Endodermal cell (in vitro differentiated cells): Measurements from ENCODE around the gene SLC2A1. TPM values are rescaled to one million over a fixed set of nuclear protein-coding genes. Genes with fewer than 3 reads are reported as not detected.

Experiments used
- DNase-seq: peaks from one replicate; pipeline ENCODE4 v3.0.0-alpha.2; 2017
- H3K27ac ChIP-seq: 2 replicates; pipeline ENCODE4 v1.5.1; 2013; ENCODE audit warnings: mild to moderate bottlenecking, low read depth, low read length, moderate library complexity
- H3K27me3 ChIP-seq: 2 replicates; pipeline ENCODE4 v1.6.1; 2013; ENCODE audit warnings: mild to moderate bottlenecking, low read length, moderate library complexity; ENCODE audit not compliant: insufficient read depth, control insufficient read depth, poor library complexity, severe bottlenecking
- H3K36me3 ChIP-seq: 2 replicates; pipeline ENCODE4 v1.7.0; 2013; ENCODE audit warnings: mild to moderate bottlenecking, low read length, moderate library complexity; ENCODE audit not compliant: control insufficient read depth, insufficient read depth
- H3K4me1 ChIP-seq: one replicate; pipeline ENCODE4 v1.7.0; 2013; ENCODE audit warnings: low read length; ENCODE audit not compliant: control insufficient read depth, insufficient read depth
- H3K4me3 ChIP-seq: 2 replicates; pipeline ENCODE4 v1.5.1; 2013; ENCODE audit warnings: mild to moderate bottlenecking, low read length, moderate library complexity
- H3K9ac ChIP-seq: 2 replicates; pipeline ENCODE4 v1.6.1; 2013; ENCODE audit warnings: mild to moderate bottlenecking, low read length, moderate library complexity; ENCODE audit not compliant: poor library complexity, severe bottlenecking; ENCODE audit errors: extremely low read depth
- H3K9me3 ChIP-seq: 2 replicates; pipeline ENCODE4 v1.6.1; 2013; ENCODE audit warnings: mild to moderate bottlenecking, low read length, moderate library complexity; ENCODE audit not compliant: control insufficient read depth
- H3K27ac Mint-ChIP-seq: 2 replicates; pipeline ENCODE4 v1.8.0; 2020; ENCODE audit warnings: mixed read lengths
- H3K27me3 Mint-ChIP-seq: 2 replicates; pipeline ENCODE4 v1.8.0; 2021; ENCODE audit warnings: mild to moderate bottlenecking, mixed read lengths; ENCODE audit not compliant: insufficient read depth
- H3K36me3 Mint-ChIP-seq: 2 replicates; pipeline ENCODE4 v1.8.0; 2020; ENCODE audit warnings: low read depth, mixed read lengths
- H3K4me1 Mint-ChIP-seq: 2 replicates; pipeline ENCODE4 v1.8.0; 2020; ENCODE audit warnings: mixed read lengths
- H3K4me3 Mint-ChIP-seq: 2 replicates; pipeline ENCODE4 v1.8.0; 2020; ENCODE audit warnings: mild to moderate bottlenecking, moderate library complexity, mixed read lengths
- H3K9me3 Mint-ChIP-seq: 2 replicates; pipeline ENCODE4 v1.8.0; 2020; ENCODE audit warnings: mild to moderate bottlenecking, mixed read lengths
- WGBS, 2 experiments: methylation state at CpG; one replicate each; pipeline versions ENCODE4 v1.1.5 to v1.1.7; 2013; ENCODE audit warnings: missing lambda C conversion rate in 2 of 2, mixed read lengths in 1 of 2; ENCODE audit not compliant: insufficient coverage in 1 of 2, insufficient read length in 1 of 2; 5-methylcytosine and 5-hydroxymethylcytosine counted together
- total RNA-seq, 2 donors: library from RNA; stranded (reverse); fragmentation: NEBNext Ultra II Directional in 1 of 2; extraction: Animal tissue kit (Norgen Biotek cat#: 25700) in 1 of 2; gene quantifications; 2 replicates in 1 of 2; 3 replicates in 1 of 2; pipeline ENCODE4 v1.2.1, GENCODE V29; 2021
- TF ChIP-seq, protein P1 (sequence below): fragments of 200-600 bp; sonication (generic); conservative IDR thresholded peaks from 2 replicates; pipeline ENCODE4 v1.5.0; 2021; ENCODE audit warnings: antibody characterized with exemption, mild to moderate bottlenecking

The SLC2A1 gene
- total RNA-seq, 2 donors from 2014 or later, result 42.5 to 69.7 TPM

DNA sequence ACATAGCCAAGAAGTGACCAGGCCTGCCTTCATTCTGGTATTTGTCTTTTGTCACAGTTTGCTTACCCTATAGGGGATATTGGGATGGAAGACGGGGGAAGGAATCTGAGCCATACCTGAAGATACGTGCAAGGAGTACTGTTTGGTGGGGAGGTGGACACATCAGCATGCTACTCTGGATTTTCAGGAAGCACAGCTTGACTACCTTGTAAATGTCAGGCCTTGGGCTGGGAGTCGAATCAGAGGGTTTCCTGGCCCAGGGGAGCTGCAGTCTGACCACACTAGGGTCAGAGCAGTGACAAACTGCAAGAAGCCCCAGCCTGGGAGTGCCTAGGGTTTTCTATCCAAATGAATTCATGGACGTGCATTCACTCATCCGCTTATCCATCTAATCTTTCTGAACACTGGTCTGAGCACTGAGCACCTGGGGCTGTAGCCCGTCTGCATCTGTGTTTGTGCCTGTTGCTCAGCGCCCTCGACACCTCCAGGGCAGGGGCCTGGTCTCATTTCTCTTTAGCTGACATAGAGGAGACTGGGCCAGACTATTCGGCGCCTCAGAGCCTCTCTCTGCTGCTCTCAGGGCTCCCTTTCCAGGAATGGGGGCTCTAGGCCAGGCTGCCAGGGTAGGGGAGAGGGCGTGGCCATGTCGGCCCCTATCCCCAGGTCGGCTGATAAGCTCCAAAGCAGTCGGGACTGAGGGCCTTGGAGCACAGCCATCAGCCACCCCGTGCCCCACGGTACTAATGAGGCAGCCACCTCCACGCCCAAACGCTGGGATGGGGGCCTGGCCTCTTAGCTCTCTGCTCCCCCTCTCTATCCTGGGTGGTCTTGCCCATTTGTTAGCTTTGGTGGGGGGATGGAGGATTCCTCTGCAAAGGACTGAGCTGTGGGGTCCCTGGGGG, 47.0 kb upstream of the SLC2A1 start:
- peak overlapping the region; percentile 47 for H3K27ac ChIP-seq
- Mint-ChIP-seq H3K27ac (no peak overlapping the region), H3K27me3 (peaks cover 23% of the 10 kb centered on the region), H3K4me1 (peaks cover 21% of the 10 kb centered on the region), H3K36me3 (no peaks in the 10 kb centered on the region), H3K9me3 (no peaks in the 10 kb centered on the region), H3K4me3 (no peak overlapping the region)
- H3K9me3 ChIP-seq, result no peaks in the 10 kb centered on the region
- H3K4me1 ChIP-seq, result peaks cover 6% of the 10 kb centered on the region
- peaks cover 13% of the 10 kb centered on the region for H3K27me3 ChIP-seq
- TF ChIP-seq, protein P1, sequence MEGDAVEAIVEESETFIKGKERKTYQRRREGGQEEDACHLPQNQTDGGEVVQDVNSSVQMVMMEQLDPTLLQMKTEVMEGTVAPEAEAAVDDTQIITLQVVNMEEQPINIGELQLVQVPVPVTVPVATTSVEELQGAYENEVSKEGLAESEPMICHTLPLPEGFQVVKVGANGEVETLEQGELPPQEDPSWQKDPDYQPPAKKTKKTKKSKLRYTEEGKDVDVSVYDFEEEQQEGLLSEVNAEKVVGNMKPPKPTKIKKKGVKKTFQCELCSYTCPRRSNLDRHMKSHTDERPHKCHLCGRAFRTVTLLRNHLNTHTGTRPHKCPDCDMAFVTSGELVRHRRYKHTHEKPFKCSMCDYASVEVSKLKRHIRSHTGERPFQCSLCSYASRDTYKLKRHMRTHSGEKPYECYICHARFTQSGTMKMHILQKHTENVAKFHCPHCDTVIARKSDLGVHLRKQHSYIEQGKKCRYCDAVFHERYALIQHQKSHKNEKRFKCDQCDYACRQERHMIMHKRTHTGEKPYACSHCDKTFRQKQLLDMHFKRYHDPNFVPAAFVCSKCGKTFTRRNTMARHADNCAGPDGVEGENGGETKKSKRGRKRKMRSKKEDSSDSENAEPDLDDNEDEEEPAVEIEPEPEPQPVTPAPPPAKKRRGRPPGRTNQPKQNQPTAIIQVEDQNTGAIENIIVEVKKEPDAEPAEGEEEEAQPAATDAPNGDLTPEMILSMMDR, result no peak
- no peak overlapping the region for H3K4me3 ChIP-seq
- peak; percentile 66 for DNase-seq
- no peak overlapping the region for H3K9ac ChIP-seq
- WGBS, 2 experiments, result 69 to 82% methylated on average over 14 to 18 of the region's 18 CpGs
- H3K36me3 ChIP-seq, result no peaks in the 10 kb centered on the region

DNA sequence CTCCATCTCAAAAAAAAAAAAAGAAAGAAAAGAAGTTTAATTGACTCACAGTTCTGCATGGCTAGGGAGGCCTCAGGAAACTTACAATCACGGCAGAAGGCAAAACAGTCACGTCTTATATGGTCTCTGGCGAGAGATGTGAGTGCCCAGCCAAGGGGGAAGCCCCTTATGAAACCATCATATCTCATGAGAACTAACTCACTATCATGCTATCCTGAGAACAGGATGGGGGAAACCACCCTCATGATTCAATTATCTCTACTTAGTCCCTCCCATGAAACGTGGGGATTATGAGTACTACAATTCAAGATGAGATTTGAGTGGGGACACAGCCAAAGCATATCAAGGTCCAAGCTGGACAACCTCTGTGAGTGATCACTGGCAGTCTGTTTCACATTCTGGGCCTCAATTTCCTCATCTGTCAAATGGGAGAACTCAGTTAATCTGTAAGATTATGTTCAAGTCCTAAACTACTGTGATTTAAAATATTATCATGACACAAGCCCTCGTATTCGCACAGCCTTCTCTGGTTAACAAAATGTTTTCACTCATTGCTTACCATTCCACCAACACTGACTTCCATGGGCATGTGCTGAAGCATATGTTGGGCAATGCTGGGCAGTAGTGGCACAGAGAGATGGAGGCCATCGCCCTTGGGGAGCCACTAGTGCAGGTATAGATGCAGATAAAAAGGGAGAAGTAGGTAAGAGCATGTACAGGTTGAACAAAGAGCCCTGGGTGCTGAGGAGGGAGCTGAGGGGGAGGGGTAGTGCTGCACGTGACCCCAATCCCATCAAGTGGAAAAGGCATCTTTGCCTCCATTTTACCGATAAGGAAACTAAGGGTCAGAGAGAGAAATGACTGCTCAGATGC, 46.2 kb upstream of the SLC2A1 start:
- H3K4me3 ChIP-seq, result no peak overlapping the region
- Mint-ChIP-seq H3K4me3 (no peak overlapping the region), H3K27me3 (peaks cover 21% of the 10 kb centered on the region), H3K36me3 (peaks cover 1% of the 10 kb centered on the region), H3K4me1 (peaks cover 21% of the 10 kb centered on the region), H3K9me3 (no peaks in the 10 kb centered on the region), H3K27ac (no peak overlapping the region)
- WGBS, 2 experiments, result 85 to 90% methylated on average over 6 to 9 of the region's 9 CpGs
- peaks cover 6% of the 10 kb centered on the region for H3K4me1 ChIP-seq
- H3K9ac ChIP-seq, result no peak overlapping the region
- peaks cover 13% of the 10 kb centered on the region for H3K27me3 ChIP-seq
- TF ChIP-seq, protein P1, result no peak
- no peak for DNase-seq
- no peak overlapping the region for H3K27ac ChIP-seq
- H3K36me3 ChIP-seq, result no peaks in the 10 kb centered on the region
- no peaks in the 10 kb centered on the region for H3K9me3 ChIP-seq

- Histone ChIP-seq H3K9ac (no peak overlapping the region), H3K36me3 (no peaks in the 10 kb centered on the region), H3K4me1 (no peaks in the 10 kb centered on the region), H3K27ac (no peak overlapping the region), H3K27me3 (peaks cover 3% of the 10 kb centered on the region), H3K9me3 (no peaks in the 10 kb centered on the region), H3K4me3 (no peak overlapping the region)
- Mint-ChIP-seq H3K9me3 (no peaks in the 10 kb centered on the region), H3K27me3 (peaks cover 12% of the 10 kb centered on the region), H3K36me3 (peaks cover 1% of the 10 kb centered on the region), H3K27ac (no peak overlapping the region), H3K4me3 (no peak overlapping the region), H3K4me1 (peaks cover 8% of the 10 kb centered on the region)
- no peak for DNase-seq
- TF ChIP-seq, protein P1, result no peak
- WGBS, 2 experiments, result 75 to 80% methylated on average over 1 of the region's 1 CpG
Observed at GRCh38 chr1:43002766-43003165, 44.1 kb upstream of the SLC2A1 start.
